ENCODE results near the gene ALK. TPM values are rescaled to one million over a fixed set of nuclear protein-coding genes. Genes with fewer than 3 reads are reported as not detected.

ALK gene
- polyA plus RNA-seq, 1 experiment = not detected

- H3K27me3 ChIP-seq (ENCODE audit: control insufficient read depth, insufficient read depth, low read length) = no peaks in the 10 kb centered on the region
- DNase-seq (ENCODE audit: low read depth, low spot score) = no peak
- H3K4me3 ChIP-seq (ENCODE audit: low read depth, low read length) = no peak overlapping the region
- no peak for TF ChIP-seq CTCF (IDR thresholded peaks at IDR 0.05; ENCODE audit: low read depth, low read length)
- ChIA-PET CTCF (no interaction called here), POLR2A (no interaction called here)
- H3K9me3 ChIP-seq (ENCODE audit: control insufficient read depth, insufficient read depth, low read length) = no peaks in the 10 kb centered on the region
- no peak overlapping the region for H3K27ac ChIP-seq (ENCODE audit: low read depth, low read length)
Measured at GRCh38 chr2:29263886-29264285, 657.5 kb downstream of the ALK start.

DNA sequence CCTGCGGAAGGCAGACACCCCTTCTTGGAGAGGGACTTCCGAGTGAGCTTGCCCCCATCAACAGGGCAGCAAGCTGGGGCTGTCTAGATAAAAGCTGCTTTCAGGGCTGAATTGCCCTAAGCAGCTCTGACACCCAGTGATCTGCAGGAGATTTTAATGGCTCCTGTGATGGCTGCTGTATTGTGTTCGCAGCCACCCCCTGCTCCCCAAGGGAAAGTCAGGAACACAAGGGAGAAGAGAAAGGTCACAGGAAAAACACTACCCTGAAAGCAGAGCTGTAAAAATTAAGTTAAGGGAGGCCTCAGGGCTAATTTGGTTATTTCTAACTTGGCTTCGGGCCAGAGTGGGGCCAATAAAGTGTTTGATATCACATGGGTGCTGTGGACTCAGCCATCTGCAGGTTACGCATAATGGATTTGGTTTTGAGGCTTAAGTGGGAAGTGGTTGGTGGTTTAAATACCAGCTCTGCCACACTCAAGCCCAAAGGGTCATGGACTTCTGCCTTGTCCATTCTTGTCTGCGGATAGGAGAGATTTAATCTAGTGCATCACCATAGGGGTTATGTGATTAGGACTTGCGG is 658.6 kb downstream of the ALK start:
- DNase-seq (ENCODE audit: low read depth, low spot score) = no peak
- Histone ChIP-seq H3K27ac (ENCODE audit: low read depth, low read length) (no peak overlapping the region), H3K27me3 (ENCODE audit: control insufficient read depth, insufficient read depth, low read length) (no peaks in the 10 kb centered on the region), H3K4me3 (ENCODE audit: low read depth, low read length) (no peak overlapping the region), H3K9me3 (ENCODE audit: control insufficient read depth, insufficient read depth, low read length) (no peaks in the 10 kb centered on the region)
- no peak for TF ChIP-seq CTCF (IDR thresholded peaks at IDR 0.05; ENCODE audit: low read depth, low read length)
- ChIA-PET CTCF (no interaction called here), POLR2A (no interaction called here)

DNA sequence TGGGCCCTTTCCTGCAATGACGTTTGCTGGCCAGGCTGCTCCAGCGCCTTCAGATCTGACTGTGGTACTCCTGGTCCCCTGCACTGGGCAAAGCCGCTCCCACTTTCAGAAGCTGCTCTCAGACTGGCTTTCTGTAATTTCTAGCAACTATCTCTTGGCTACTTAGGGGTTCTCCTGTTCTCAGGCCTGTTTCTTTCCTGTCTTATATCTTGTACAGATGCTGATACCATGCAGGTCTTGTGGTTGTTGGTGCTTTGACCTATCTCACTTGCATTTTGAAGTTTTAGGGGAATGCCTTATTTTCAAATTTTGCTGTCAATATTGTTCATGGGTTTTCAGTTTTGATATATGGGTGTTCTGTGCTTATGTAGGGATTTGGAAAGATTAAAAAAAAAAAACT is 660.4 kb downstream of the ALK start:
- CTCF ChIA-PET = interaction anchor here (0.6 to 0.7 kb wide), 2 partner anchors 48 to 762 kb away, joined by 3 to 6 read pairs; no protein-coding TSS in a partner anchor

GRCh38 chr2:29260142-29260772 is 661.1 kb downstream of the ALK start:
- Histone ChIP-seq H3K9me3 (ENCODE audit: control insufficient read depth, insufficient read depth, low read length) (no peaks in the 10 kb centered on the region), H3K27ac (ENCODE audit: low read depth, low read length) (no peak overlapping the region), H3K4me3 (ENCODE audit: low read depth, low read length) (no peak overlapping the region), H3K27me3 (ENCODE audit: control insufficient read depth, insufficient read depth, low read length) (peaks cover 2% of the 10 kb centered on the region)
- CTCF ChIA-PET = interaction anchor here (0.5 to 1.0 kb wide), 2 partner anchors 48 to 346 kb away, joined by 3 read pairs; no protein-coding TSS in a partner anchor
- POLR2A ChIA-PET = interaction anchor here (0.6 kb wide), 1 partner anchor 52 kb away, joined by 3 read pairs; no protein-coding TSS in a partner anchor
- no peak for TF ChIP-seq CTCF (IDR thresholded peaks at IDR 0.05; ENCODE audit: low read depth, low read length)
- DNase-seq (ENCODE audit: low read depth, low spot score) = no peak

More for the DNA sequence above, 660.4 kb downstream of the ALK start:
- no peak for DNase-seq (ENCODE audit: low read depth, low spot score)
- no peak overlapping the region for H3K4me3 ChIP-seq (ENCODE audit: low read depth, low read length)
- POLR2A ChIA-PET = no interaction called here
- no peaks in the 10 kb centered on the region for H3K9me3 ChIP-seq (ENCODE audit: control insufficient read depth, insufficient read depth, low read length)
- peaks cover 2% of the 10 kb centered on the region for H3K27me3 ChIP-seq (ENCODE audit: control insufficient read depth, insufficient read depth, low read length)
- no peak overlapping the region for H3K27ac ChIP-seq (ENCODE audit: low read depth, low read length)
- no peak for TF ChIP-seq CTCF (IDR thresholded peaks at IDR 0.05; ENCODE audit: low read depth, low read length)

DNA sequence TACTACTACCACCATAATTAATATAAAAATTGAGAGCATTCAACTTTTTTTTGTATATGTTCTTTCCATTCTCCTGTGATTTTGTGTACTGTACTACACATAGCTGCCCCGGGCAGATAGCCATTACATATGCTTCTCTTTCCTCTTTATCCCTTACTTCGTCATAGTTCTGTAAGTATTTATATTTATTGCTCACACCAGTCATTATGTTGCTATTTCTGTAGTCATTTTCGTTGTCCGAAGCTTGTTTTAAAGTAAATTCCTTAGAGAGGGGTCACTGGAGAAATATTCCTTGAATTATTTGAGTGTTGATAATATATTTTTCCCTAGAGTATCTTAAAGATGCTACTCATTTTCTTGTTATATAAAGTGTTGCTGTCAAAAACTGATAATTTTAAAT is 662.2 kb downstream of the ALK start:
- Histone ChIP-seq H3K27ac (ENCODE audit: low read depth, low read length) (no peak overlapping the region), H3K27me3 (ENCODE audit: control insufficient read depth, insufficient read depth, low read length) (peaks cover 2% of the 10 kb centered on the region), H3K4me3 (ENCODE audit: low read depth, low read length) (no peak overlapping the region), H3K9me3 (ENCODE audit: control insufficient read depth, insufficient read depth, low read length) (no peaks in the 10 kb centered on the region)
- CTCF ChIA-PET = interaction anchor here (1.7 kb wide), 1 partner anchor 26 kb away, joined by 3 read pairs; no protein-coding TSS in a partner anchor
- POLR2A ChIA-PET = interaction anchor here (0.6 kb wide), 1 partner anchor 161 kb away, joined by 4 read pairs; no protein-coding TSS in a partner anchor
- TF ChIP-seq CTCF (IDR thresholded peaks at IDR 0.05; ENCODE audit: low read depth, low read length) = no peak
- peak; percentile 16 for DNase-seq (ENCODE audit: low read depth, low spot score)
